HepG2 (cell line): Measurements from ENCODE around the gene BTNL3. TPM values are rescaled to one million over a fixed set of nuclear protein-coding genes. Genes with fewer than 3 reads are reported as not detected.

Source experiments
- ATAC-seq: fragments of 200-7000 bp; cut with Tn5 transposase; 3 replicates; pipeline ENCODE4 v1.9.1; 2020; ENCODE audit warnings: mild to moderate bottlenecking, moderate library complexity
- BruUV-seq: library from RNA; stranded (reverse); fragments of 400-500 nt; replicated peaks from 2 replicates; lab custom pipeline; 2021; lab: Mats Ljungman, UMichigan
- CTCF ChIA-PET: fragments of 300-600 bp; formaldehyde crosslinking; extraction: SDS; loops from one replicate; lab custom pipeline; 2021; ENCODE audit warnings: low total read pairs, inconsistent platforms, low intra/inter-chr PET ratio; lab: Yijun Ruan, JAX
- POLR2A ChIA-PET: fragments of 350-600 bp; sonication (Branson Sonifier 250); formaldehyde crosslinking; loops from one replicate; lab custom pipeline; 2020; ENCODE audit warnings: antibody characterized with exemption, inconsistent platforms; lab: Yijun Ruan, JAX
- DNase-seq: peaks from one replicate; pipeline ENCODE4 v3.0.0-alpha.2; 2015; ENCODE audit warnings: low spot score
- FAIRE-seq: peaks from 3 replicates; lab custom pipeline; 2011; peaks lifted over from hg19 to GRCh38; lab: Jason Lieb, UNC
- H2AFZ ChIP-seq: one replicate; pipeline ENCODE4 v1.6.1; 2011; ENCODE audit warnings: low read length, inconsistent platforms
- H3K27ac ChIP-seq: fragments of 300-600 bp; 3 replicates; pipeline ENCODE4 v1.8.0; 2011; ENCODE audit warnings: mixed run types, mild to moderate bottlenecking, mixed read lengths, low read length, inconsistent platforms; ENCODE audit not compliant: insufficient read depth; ENCODE audit errors: extremely low read length
- H3K27me3 ChIP-seq, 2 experiments: fragments of 200-600 bp in 1 of 2; 2 replicates in 1 of 2; 3 replicates in 1 of 2; pipeline versions ENCODE4 v1.6.0 to v1.8.0; 2011; ENCODE audit warnings: low read length in 2 of 2, mild to moderate bottlenecking in 2 of 2, moderate library complexity in 2 of 2, inconsistent platforms in 1 of 2; ENCODE audit not compliant: insufficient read depth in 2 of 2, control insufficient read depth in 1 of 2
- H3K36me3 ChIP-seq, 2 experiments: fragments of 200-600 bp in 1 of 2; replicated peaks in 1 of 2; 2 replicates in 1 of 2; 3 replicates in 1 of 2; pipeline versions ENCODE4 v1.5.1 to v1.8.0; 2011; ENCODE audit warnings: low read length in 2 of 2, inconsistent platforms in 1 of 2; ENCODE audit not compliant: insufficient read depth in 2 of 2, control insufficient read depth in 1 of 2
- H3K4me1 ChIP-seq: 2 replicates; pipeline ENCODE4 v1.5.1; 2012; ENCODE audit warnings: low read length, inconsistent platforms; ENCODE audit not compliant: insufficient read depth
- H3K4me2 ChIP-seq: 2 replicates; pipeline ENCODE4 v1.6.0; 2011; ENCODE audit warnings: low read depth, low read length, inconsistent platforms
- H3K4me3 ChIP-seq, 3 experiments: fragments of 200-600 bp in 1 of 3; sonication (generic), shearing (Covaris generic) in 1 of 3; replicated peaks in 1 of 3; 2 replicates each; pipeline ENCODE4 v1.5.1; 2011 to 2016; ENCODE audit warnings: low read length in 3 of 3, inconsistent platforms in 2 of 3, low read depth in 2 of 3, mild to moderate bottlenecking in 2 of 3, control low read depth in 1 of 3, mixed read lengths in 1 of 3; ENCODE audit not compliant: insufficient read depth in 1 of 3
- H3K79me2 ChIP-seq: one replicate; pipeline ENCODE4 v1.6.1; 2011; ENCODE audit warnings: low read length, inconsistent platforms; ENCODE audit not compliant: insufficient read depth
- H3K9ac ChIP-seq: 2 replicates; pipeline ENCODE4 v1.6.0; 2011; ENCODE audit warnings: mild to moderate bottlenecking, low read depth, low read length, inconsistent platforms; ENCODE audit not compliant: insufficient read depth
- H3K9me3 ChIP-seq: 2 replicates; pipeline ENCODE4 v1.5.1; 2012; ENCODE audit warnings: mild to moderate bottlenecking, low read length
- H4K20me1 ChIP-seq: 2 replicates; pipeline ENCODE4 v1.6.0; 2011; ENCODE audit warnings: inconsistent platforms, mild to moderate bottlenecking, low read length, moderate library complexity; ENCODE audit not compliant: insufficient read depth
- LCORL ChIP-seq, 2 experiments: fragments of 450-650 bp in 1 of 2; sonication (generic) in 1 of 2; formaldehyde crosslinking in 1 of 2; IDR thresholded peaks; 2 replicates each; pipeline versions ENCODE4 v1.5.0 to v1.6.1; 2017 to 2020; ENCODE audit warnings: antibody characterized with exemption in 1 of 2, missing genetic modification reagents in 1 of 2
- ZMYM2 ChIP-seq: sonication (generic); formaldehyde crosslinking; IDR thresholded peaks from 2 replicates; pipeline ENCODE4 v1.8.0; 2022; ENCODE audit warnings: mild to moderate bottlenecking, missing genetic modification reagents
- WGBS: methylation state at CpG from one replicate; pipeline ENCODE4 v1.1.6; 2017; ENCODE audit warnings: low lambda C conversion rate; 5-methylcytosine and 5-hydroxymethylcytosine counted together
- in situ Hi-C: cut with HindIII; loops from 2 replicates; pipeline ENCODE4 v1.10.0; 2017; ENCODE audit warnings: low pct_unique_long_range_greater_than_20kb; ENCODE audit not compliant: extremely low pct_ligation_motif_present
- intact Hi-C: fragments of 100-400 bp; cut with micrococcal nuclease; formaldehyde crosslinking; loops from one replicate; pipeline ENCODE4 v1.10.0; 2022; ENCODE audit not compliant: unreplicated experiment
- polyA plus RNA-seq, 8 experiments: library from polyadenylated mRNA; depleted of rRNA in 3 of 8; stranded (reverse) in 7 of 8; unstranded in 1 of 8; fragments of >200 nt; fragmentation: Illumina TruSeq in 4 of 8; extraction: Trizol in 4 of 8; gene quantifications; 2 replicates each; pipeline versions ENCODE4 v1.2.1 to v1.2.3, GENCODE V29; 2011 to 2016; ENCODE audit warnings: low read depth in 4 of 8, missing spikeins in 1 of 8, mixed read lengths in 1 of 8; ENCODE audit not compliant: insufficient read depth in 1 of 8
- total RNA-seq, 5 experiments: library from RNA; depleted of rRNA; stranded (reverse); fragments of >200 nt; fragmentation: Illumina TruSeq; extraction: Trizol; gene quantifications; 2 replicates each; pipeline ENCODE4 v1.2.3, GENCODE V29; 2016; ENCODE audit warnings: low read depth in 1 of 5

The BTNL3 gene
- total and polyA plus RNA-seq, 2 of the 13 experiments (the other 11 are each of a cell fraction or from before 2014, with no cell fraction given), result not detected

DNA sequence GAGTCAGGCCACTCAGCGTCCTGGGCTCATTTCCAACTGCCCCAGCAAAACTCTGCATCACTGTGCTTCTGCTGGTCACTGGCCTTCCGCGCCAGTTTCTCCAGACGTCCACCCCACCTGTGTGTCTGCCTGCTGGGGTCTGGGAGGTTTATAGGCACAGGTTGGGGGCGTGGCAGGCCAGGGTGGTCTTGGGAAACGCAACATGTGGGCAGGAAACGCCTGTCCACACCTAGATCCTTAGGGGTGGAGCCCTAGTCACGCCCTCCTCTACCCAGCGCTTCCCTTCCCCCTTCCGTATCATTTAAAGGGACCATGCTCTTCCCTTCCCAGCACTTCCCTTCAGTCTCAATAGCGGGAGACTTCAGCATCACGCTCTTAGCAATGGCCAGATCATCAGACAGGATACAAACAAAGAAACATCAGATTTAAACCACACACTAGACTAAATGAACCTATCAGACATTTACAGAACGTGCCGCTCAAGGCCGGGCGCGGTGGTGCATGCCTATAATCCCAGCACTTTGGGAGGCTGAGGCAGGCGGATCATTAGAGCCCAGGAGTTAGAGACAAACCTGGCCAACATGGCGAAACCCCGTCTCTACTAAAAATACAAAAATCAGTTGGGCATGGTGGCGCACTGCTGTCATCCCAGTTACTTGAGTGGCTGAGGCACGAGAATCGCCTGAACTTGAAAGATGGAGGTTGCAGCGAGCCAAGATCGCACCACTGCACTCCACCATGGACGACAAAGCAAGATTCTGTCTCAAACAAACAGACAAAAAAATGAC, 39.6 kb downstream of the BTNL3 start:
- H3K27me3 ChIP-seq, result no peaks in the 10 kb centered on the region
- ChIA-PET CTCF (no interaction called here), POLR2A (no interaction called here)
- no peak for ATAC-seq
- H3K4me2 ChIP-seq, result no peak overlapping the region
- no peak overlapping the region for H3K4me3 ChIP-seq
- no peaks in the 10 kb centered on the region for H3K9me3 ChIP-seq
- H3K79me2 ChIP-seq, result no peaks in the 10 kb centered on the region
- FAIRE-seq, result no peak
- no peaks in the 10 kb centered on the region for H3K4me1 ChIP-seq
- in situ Hi-C loops (no loop called here), intact Hi-C loops (no loop called here)
- H4K20me1 ChIP-seq, result no peaks in the 10 kb centered on the region
- no peak for TF ChIP-seq ZMYM2 (CRISPR knock-in tag)
- no peak for DNase-seq
- BruUV-seq, result no TSS peak
- 60% methylated on average over 21 of the region's 26 CpGs for WGBS
- no peak overlapping the region for H2AFZ ChIP-seq
- H3K27ac ChIP-seq, result no peak overlapping the region
- H3K36me3 ChIP-seq, result no peaks in the 10 kb centered on the region
- no peak overlapping the region for H3K9ac ChIP-seq

DNA sequence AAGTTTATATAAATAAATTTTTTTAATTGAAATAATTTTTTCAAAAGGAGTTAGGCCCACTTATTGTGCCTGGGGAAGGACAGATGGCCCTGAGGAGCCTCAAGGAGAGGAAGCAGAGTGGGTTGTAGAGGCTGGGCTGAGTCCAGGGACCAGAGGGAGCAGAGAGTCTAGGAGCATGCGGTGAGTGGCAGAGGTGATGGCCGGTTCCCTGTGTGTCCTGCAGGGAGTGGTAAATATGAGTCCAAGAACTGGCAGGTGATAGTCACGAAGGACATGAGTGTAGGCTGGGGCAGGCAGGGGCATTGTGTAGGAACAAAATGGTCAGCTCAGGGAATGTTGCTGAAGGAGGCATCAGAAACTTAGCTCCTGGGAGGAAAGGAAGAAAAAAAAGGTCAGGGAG, 43.1 kb downstream of the BTNL3 start:
- BruUV-seq, result no TSS peak
- intact Hi-C loops, result no loop called here

More for the DNA sequence above, 43.1 kb downstream of the BTNL3 start:
- no peak for TF ChIP-seq LCORL (IDR thresholded peaks at IDR 0.05)
- no peak for TF ChIP-seq LCORL (CRISPR knock-in tag; IDR thresholded peaks at IDR 0.05)
- no peaks in the 10 kb centered on the region for H3K36me3 ChIP-seq
- no peak overlapping the region for H3K27ac ChIP-seq
- no peak overlapping the region for H3K4me2 ChIP-seq
- no peak overlapping the region for H3K9ac ChIP-seq
- H3K79me2 ChIP-seq, result no peaks in the 10 kb centered on the region
- H3K4me1 ChIP-seq, result no peaks in the 10 kb centered on the region
- in situ Hi-C loops, result no loop called here
- H4K20me1 ChIP-seq, result no peaks in the 10 kb centered on the region
- no peak overlapping the region for H3K4me3 ChIP-seq
- H2AFZ ChIP-seq, result no peak overlapping the region
- H3K9me3 ChIP-seq, result no peaks in the 10 kb centered on the region
- no peak for ATAC-seq
- FAIRE-seq, result no peak
- DNase-seq, result no peak
- WGBS, result 28% methylated on average over 3 of the region's 3 CpGs
- ChIA-PET CTCF (no interaction called here), POLR2A (no interaction called here)
- peaks cover 2 to 12% of the 10 kb centered on the region in 2 experiments; a peak in 2 of 5 replicates for H3K27me3 ChIP-seq
